ENCODE data around the gene C2CD3. TPM values are rescaled to one million over a fixed set of nuclear protein-coding genes. Genes with fewer than 3 reads are reported as not detected.
A peak's percentile ranks its signal among the peaks of the same experiment; 100 is the strongest.

The C2CD3 gene
- total and polyA plus RNA-seq, 2 of the 4 experiments (the other 2 are of a cell fraction): 11.1 to 19.2 TPM

- Histone ChIP-seq H3K9me1 (ENCODE audit: insufficient read depth, low read length) (0 out of 2 replicates have a peak, but pooled peaks cover 5% of the 10 kb centered on the region), H3K9ac (ENCODE audit: low read depth, low read length) (no peak overlapping the region), H3K27ac (ENCODE audit: insufficient read depth, low read length) (no peak overlapping the region), H3K79me1 (ENCODE audit: low read depth in 1 of 2, low read length in 2 of 2) (no peaks in the 10 kb centered on the region), H3K4me1 (ENCODE audit: control insufficient read depth, insufficient read depth, low read length) (no peaks in the 10 kb centered on the region; the same call in 1 of the 2 replicates), H3K4me2 (ENCODE audit: low read depth, low read length) (no peak overlapping the region), H4K20me1 (ENCODE audit: insufficient read depth, low read length) (no peaks in the 10 kb centered on the region; the same call in 1 of the 2 replicates), H2AK5ac (ENCODE audit: low read depth, low read length) (peak overlapping the region; percentile 68), H2BK20ac (ENCODE audit: low read depth, low read length) (no peak overlapping the region), H3K4me3 (ENCODE audit: insufficient read depth, low read depth, low read length) (no peak overlapping the region), H3K18ac (ENCODE audit: low read depth, low read length) (no peak overlapping the region), H2AK9ac (replicated peaks; ENCODE audit: low read depth, low read length, poor library complexity) (peak overlapping the region; percentile 53), H2AFZ (replicated peaks; ENCODE audit: low read length, poor library complexity) (no peak overlapping the region), H3K56ac (ENCODE audit: extremely low read depth, insufficient read depth, low read length) (no peak overlapping the region), H3K4ac (ENCODE audit: low read depth, low read length) (no peak overlapping the region), H2BK5ac (ENCODE audit: low read depth, low read length, poor library complexity, severe bottlenecking) (no peak overlapping the region), H3K23ac (ENCODE audit: low read depth, low read length) (peak overlapping the region; percentile 27; the same call in 1 of the 2 replicates), H2BK120ac (ENCODE audit: low read depth, low read length) (no peak overlapping the region), H3K14ac (replicated peaks; ENCODE audit: low read depth, low read length) (peak overlapping the region; percentile 51; the same call in 1 of the 2 replicates), H4K91ac (ENCODE audit: insufficient read depth, low read depth, low read length) (no peak overlapping the region), H2BK15ac (ENCODE audit: low read depth, low read length) (no peak overlapping the region), H3K27me3 (ENCODE audit: control insufficient read depth, insufficient read depth, low read length) (no peaks in the 10 kb centered on the region), H4K5ac (ENCODE audit: low read depth, low read length) (no peak overlapping the region), H3K36me3 (ENCODE audit: control insufficient read depth, insufficient read depth, low read length) (peaks cover 3% of the 10 kb centered on the region; the same call in 1 of the 2 replicates), H3K9me3 (ENCODE audit: control insufficient read depth, insufficient read depth, low read length) (no peaks in the 10 kb centered on the region), H4K8ac (ENCODE audit: low read depth in 2 of 2, low read length in 2 of 2) (no peak overlapping the region)
- in situ Hi-C loops (cut with MboI; ENCODE audit: low sequenced_read_pairs): no loop called here
- no TSS peak for BruUV-seq (replicated peaks)
- intact Hi-C loops (cut with micrococcal nuclease): no loop called here
- WGBS, 2 experiments (ENCODE audit: extremely low coverage in 2 of 2, insufficient read length in 1 of 2): no CpG with 5 or more reads among the region's 8 CpGs
- POLR2A ChIA-PET (ENCODE audit: unreplicated experiment): no interaction called here
- CTCF ChIA-PET: interaction anchor here (1.2 kb wide), 1 partner anchor 39 kb away, joined by 4 read pairs; no protein-coding TSS in a partner anchor
- TF ChIP-seq RFX5 (IDR thresholded peaks at IDR 0.05; ENCODE audit: low read depth, low read length) (no peak), SMC3 (IDR thresholded peaks at IDR 0.05; ENCODE audit: low read depth, low read length) (no peak), CEBPB (IDR thresholded peaks at IDR 0.05; ENCODE audit: low read depth, low read length) (no peak), CHD1 (IDR thresholded peaks at IDR 0.05; ENCODE audit: low read depth, low read length) (no peak), CTCF (conservative IDR thresholded peaks at IDR 0.05; ENCODE audit: low read depth, low read length) (no peak)
- ATAC-seq (ENCODE audit: low read depth): peak; percentile 63
- DNase-seq: peak; percentile 38
- dilution Hi-C loops (cut with HindIII; ENCODE audit: low sequenced_read_pairs, unreplicated experiment): no loop called here
Observed at GRCh38 chr11:74011360-74012073, 159.3 kb downstream of the C2CD3 start.
